Stimulated activated CD4-positive, alpha-beta T cell treated with anti-CD3 and anti-CD28 coated beads, Interleukin-15, amount 100 ng/mL, for 24 hours (primary cell): ENCODE measurements around the gene METTL6.

ENCODE experiments used
- DNase-seq: peaks from one replicate; pipeline ENCODE4 v3.0.0-alpha.2; 2020

METTL6 gene

GRCh38 chr3:15361494-15362214 lies 65.7 kb downstream of the METTL6 start:
- DNase-seq: peak; percentile 78

DNA sequence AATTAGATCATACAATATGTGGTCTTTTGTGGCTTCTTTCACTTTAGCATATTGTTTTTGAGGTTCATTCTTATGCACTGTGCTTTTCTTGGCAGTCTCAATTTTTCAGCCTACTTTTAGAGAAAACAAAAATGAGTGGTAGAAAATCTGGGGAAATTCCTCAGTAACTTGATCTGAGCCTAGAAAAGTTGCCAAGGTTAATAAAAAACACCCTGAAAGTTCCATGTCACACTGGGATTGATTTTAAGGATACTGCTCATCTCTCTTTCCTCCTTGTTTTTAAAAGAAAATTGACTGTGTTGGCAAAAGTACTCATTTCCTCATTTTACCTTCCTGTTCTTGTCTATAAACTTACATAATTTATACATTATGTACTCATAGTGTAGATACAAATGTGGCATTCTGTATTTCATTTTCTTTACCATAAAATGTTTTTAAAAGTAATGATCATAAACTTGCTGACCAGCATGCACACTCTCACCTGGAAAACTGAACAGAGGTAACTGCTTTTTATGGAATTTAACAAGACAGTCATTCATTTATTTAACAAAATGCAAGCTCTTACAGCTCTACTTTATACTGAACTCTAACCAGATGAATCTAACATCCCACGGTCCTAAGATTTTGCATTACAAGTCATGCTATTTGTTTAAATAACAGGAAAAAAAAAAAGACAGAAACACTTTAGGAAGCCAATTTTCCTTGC lies 66.4 kb downstream of the METTL6 start:
- no peak for DNase-seq
